Bronchial epithelial cell (primary cell): ENCODE results near the gene FYTTD1. TPM values are rescaled to one million over a fixed set of nuclear protein-coding genes. Genes with fewer than 3 reads are reported as not detected.

Experiments used
- DNase-seq: peaks from one replicate; pipeline ENCODE4 v3.0.0-alpha.2; 2010; ENCODE audit warnings: low read depth
- FAIRE-seq: peaks from 2 replicates; lab custom pipeline; 2011; peaks lifted over from hg19 to GRCh38; lab: Jason Lieb, UNC
- H3K27me3 ChIP-seq: 2 replicates; pipeline ENCODE4 v1.5.1; 2011; ENCODE audit warnings: low read length; ENCODE audit not compliant: control insufficient read depth, insufficient read depth
- H3K36me3 ChIP-seq: 2 replicates; pipeline ENCODE4 v1.5.1; 2011; ENCODE audit warnings: low read length; ENCODE audit not compliant: control insufficient read depth, insufficient read depth
- H3K4me3 ChIP-seq: 2 replicates; pipeline ENCODE4 v1.5.1; 2011; ENCODE audit warnings: mild to moderate bottlenecking, low read depth, low read length, control low read depth
- total RNA-seq: library from RNA; depleted of rRNA; stranded (reverse); fragments of >200 nt; gene quantifications from 2 replicates; pipeline ENCODE4 v1.2.1, GENCODE V29; 2014
- TF ChIP-seq, protein P1 (sequence below): IDR thresholded peaks from 2 replicates; pipeline ENCODE4 v1.5.1; 2011; ENCODE audit warnings: mild to moderate bottlenecking, moderate library complexity, low read length, control low read depth, inconsistent platforms; ENCODE audit not compliant: insufficient read depth, severe bottlenecking

Gene FYTTD1
- total RNA-seq, 1 donor from 2014 or later, result 37.9 TPM

DNA sequence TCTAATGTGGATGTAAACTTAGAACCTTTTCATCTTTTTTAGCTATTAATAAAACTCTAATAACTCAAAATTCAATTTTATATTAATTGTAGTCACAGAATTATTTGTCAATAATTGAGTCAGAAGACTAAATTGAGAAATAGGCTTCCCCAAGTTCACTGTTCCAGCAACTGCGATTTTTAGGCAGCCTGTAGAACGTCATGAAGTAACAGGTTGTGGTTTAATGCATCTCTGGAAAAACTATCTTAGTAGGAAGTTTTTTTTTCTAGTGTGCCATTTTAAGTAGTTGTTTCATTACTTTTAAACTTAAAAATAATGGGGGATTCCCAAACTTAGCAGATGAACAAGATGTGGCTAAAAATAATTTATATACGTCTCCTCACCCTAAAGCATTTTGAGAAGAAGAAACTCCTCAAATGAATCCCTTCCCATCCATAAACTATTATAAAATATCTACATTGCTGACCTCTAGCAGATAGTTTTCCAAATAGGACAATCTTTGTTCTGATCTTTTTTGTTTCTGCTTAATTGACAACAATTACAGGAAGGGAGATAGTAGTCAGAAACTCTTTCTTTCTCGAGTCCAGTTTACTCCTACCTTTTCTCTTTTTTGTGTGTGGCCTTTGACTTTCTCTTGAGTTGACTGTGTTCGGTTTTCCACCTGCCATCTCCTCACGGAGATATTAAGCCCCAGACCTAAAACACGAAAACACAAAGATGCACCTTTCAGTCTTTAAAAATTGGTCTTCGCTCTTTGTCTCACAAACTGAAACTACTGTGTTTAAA is 84.4 kb downstream of the FYTTD1 start:
- TF ChIP-seq, protein P1, sequence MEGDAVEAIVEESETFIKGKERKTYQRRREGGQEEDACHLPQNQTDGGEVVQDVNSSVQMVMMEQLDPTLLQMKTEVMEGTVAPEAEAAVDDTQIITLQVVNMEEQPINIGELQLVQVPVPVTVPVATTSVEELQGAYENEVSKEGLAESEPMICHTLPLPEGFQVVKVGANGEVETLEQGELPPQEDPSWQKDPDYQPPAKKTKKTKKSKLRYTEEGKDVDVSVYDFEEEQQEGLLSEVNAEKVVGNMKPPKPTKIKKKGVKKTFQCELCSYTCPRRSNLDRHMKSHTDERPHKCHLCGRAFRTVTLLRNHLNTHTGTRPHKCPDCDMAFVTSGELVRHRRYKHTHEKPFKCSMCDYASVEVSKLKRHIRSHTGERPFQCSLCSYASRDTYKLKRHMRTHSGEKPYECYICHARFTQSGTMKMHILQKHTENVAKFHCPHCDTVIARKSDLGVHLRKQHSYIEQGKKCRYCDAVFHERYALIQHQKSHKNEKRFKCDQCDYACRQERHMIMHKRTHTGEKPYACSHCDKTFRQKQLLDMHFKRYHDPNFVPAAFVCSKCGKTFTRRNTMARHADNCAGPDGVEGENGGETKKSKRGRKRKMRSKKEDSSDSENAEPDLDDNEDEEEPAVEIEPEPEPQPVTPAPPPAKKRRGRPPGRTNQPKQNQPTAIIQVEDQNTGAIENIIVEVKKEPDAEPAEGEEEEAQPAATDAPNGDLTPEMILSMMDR, result no peak
- Histone ChIP-seq H3K36me3 (peaks cover 8% of the 10 kb centered on the region), H3K27me3 (no peaks in the 10 kb centered on the region), H3K4me3 (no peak overlapping the region)
- DNase-seq, result no peak
- FAIRE-seq, result no peak

DNA sequence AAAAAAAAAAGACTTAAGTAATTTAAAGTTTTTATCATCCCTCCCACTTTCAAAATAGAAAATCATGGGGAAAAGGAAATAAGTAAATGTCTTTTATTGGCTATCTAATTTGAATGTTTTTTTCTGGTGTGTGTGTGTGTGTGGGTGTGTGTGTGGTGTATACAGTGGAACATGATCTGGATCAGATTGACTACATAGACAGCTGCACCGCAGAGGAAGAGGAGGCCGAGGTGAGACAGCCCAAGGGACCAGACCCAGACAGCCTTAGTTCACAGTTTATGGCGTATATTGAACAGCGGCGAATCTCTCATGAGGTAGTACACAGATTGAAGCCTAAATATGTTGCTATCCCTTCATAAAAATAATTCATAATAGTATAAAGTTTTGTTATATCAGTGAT is 85.8 kb downstream of the FYTTD1 start:
- Histone ChIP-seq H3K27me3 (no peaks in the 10 kb centered on the region), H3K4me3 (no peak overlapping the region), H3K36me3 (peaks cover 6% of the 10 kb centered on the region)
- no peak for FAIRE-seq
- TF ChIP-seq, protein P1, result no peak
- DNase-seq, result no peak

DNA sequence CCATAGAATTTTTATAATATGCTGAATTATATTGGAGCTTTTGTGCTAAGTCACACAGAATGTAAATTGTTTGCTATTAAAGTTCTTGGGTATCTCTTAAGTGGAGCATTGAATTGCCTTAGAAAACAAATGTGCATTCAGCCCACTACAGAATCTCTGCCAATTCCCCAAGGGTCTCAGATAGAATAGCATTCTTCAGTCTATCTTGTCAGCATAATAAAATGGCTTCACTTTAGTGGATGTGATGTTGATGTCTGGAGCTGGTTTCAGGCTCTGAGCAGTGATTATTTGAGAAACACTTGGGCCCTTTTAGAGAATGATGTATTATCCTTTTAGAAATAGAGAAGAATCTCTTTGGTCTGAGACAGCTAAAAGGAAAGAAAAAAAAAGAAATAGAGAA is 86.6 kb downstream of the FYTTD1 start:
- FAIRE-seq (no peak), DNase-seq (no peak)
- Histone ChIP-seq H3K4me3 (no peak overlapping the region), H3K27me3 (no peaks in the 10 kb centered on the region), H3K36me3 (peaks cover 11% of the 10 kb centered on the region)
- TF ChIP-seq, protein P1, result no peak

Other genes with a start within 250 kb of the FYTTD1 start
- gene BDH1, start 193.9 kb upstream of the FYTTD1 start, total RNA-seq, result 13.7 and 16.8 TPM in 2 replicates
- 9.2 and 10.8 TPM in 2 replicates for gene RUBCN, start 13.0 kb upstream of the FYTTD1 start, total RNA-seq
- 25.5 and 33.8 TPM in 2 replicates for gene LRCH3, start 41.4 kb downstream of the FYTTD1 start, total RNA-seq
- gene RPL35A, start 200.3 kb downstream of the FYTTD1 start, total RNA-seq, result 648 and 676 TPM in 2 replicates
- gene LMLN, start 210.3 kb downstream of the FYTTD1 start, total RNA-seq, result 3.9 and 4.7 TPM in 2 replicates